Mucosa of descending colon (tissue), 3 donors: ENCODE measurements around the gene ZNF821. TPM values are rescaled to one million over a fixed set of nuclear protein-coding genes. Genes with fewer than 3 reads are reported as not detected.

Experiments
- ATAC-seq: fragments of 200-7000 bp; cut with Tn5 transposase; one replicate; pipeline ENCODE4 v1.9.1; 2020; ENCODE audit warnings: mild to moderate bottlenecking, moderate library complexity
- DNase-seq, 3 donors: peaks; one replicate each; pipeline ENCODE4 v3.0.0-alpha.2; 2020
- H3K36me3 ChIP-seq: fragments of 200-600 bp; one replicate; pipeline ENCODE4 v1.8.0; 2021; ENCODE audit warnings: low read depth, mild to moderate bottlenecking
- H3K4me1 ChIP-seq: fragments of 200-600 bp; one replicate; pipeline ENCODE4 v1.8.0; 2021; ENCODE audit warnings: low read depth, mild to moderate bottlenecking
- H3K4me3 ChIP-seq: fragments of 200-600 bp; one replicate; pipeline ENCODE4 v1.8.0; 2021; ENCODE audit warnings: mild to moderate bottlenecking
- H3K9me3 ChIP-seq: fragments of 200-600 bp; one replicate; pipeline ENCODE4 v1.8.0; 2021; ENCODE audit warnings: mild to moderate bottlenecking
- intact Hi-C, 2 donors: fragments of 100-400 bp; cut with DNase I in 1 of 2; cut with micrococcal nuclease in 1 of 2; formaldehyde crosslinking; loops; one replicate each; pipeline versions ENCODE4 v1.11.0 to v1.11.1; 2022; cut with DNase I, micrococcal nuclease
- total RNA-seq, 3 donors: library from RNA; stranded (reverse); fragmentation: NEBNext Ultra II Directional in 2 of 3; extraction: Animal tissue kit (Norgen Biotek cat#: 25700) in 2 of 3; gene quantifications; one replicate each; pipeline versions ENCODE4 v1.2.1 to v1.2.4, GENCODE V29; 2021 to 2023
- TF ChIP-seq, protein P1 (sequence below): fragments of 200-600 bp; IDR thresholded peaks from one replicate; pipeline ENCODE4 v1.8.0; 2022; ENCODE audit warnings: antibody characterized with exemption, mild to moderate bottlenecking
- donor health status: DM: no; HTN: no; CAD: no; lungs with moderate emphysema.
- donor health status: DM: no; HTN: no; CAD: no.
- donor health status: DM: no; HTN: yes; CAD: no.

ZNF821 gene
- total RNA-seq, 3 donors from 2014 or later, result 10.2 to 13.7 (median 12.7) TPM

DNA sequence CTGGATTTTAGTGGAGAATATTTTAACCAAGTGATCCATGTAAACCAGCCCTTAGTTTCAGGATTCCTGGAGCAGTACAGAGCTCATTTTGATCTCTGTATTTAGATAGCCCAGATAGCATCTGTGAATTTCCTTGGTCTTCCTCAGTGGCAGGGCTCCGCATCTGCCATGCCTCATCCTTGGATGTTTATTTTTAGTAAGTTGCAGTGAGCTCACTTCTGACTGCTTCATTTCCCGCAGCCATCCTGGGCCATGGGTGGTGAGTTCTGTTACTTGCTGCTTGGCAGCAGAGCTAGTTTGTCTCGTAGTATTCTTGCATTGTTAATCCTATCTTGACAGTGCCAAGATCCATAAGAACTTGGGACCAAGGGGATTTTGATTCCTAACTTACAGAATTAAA lies 45.1 kb upstream of the ZNF821 start:
- no peaks in the 10 kb centered on the region for H3K9me3 ChIP-seq
- TF ChIP-seq, protein P1, sequence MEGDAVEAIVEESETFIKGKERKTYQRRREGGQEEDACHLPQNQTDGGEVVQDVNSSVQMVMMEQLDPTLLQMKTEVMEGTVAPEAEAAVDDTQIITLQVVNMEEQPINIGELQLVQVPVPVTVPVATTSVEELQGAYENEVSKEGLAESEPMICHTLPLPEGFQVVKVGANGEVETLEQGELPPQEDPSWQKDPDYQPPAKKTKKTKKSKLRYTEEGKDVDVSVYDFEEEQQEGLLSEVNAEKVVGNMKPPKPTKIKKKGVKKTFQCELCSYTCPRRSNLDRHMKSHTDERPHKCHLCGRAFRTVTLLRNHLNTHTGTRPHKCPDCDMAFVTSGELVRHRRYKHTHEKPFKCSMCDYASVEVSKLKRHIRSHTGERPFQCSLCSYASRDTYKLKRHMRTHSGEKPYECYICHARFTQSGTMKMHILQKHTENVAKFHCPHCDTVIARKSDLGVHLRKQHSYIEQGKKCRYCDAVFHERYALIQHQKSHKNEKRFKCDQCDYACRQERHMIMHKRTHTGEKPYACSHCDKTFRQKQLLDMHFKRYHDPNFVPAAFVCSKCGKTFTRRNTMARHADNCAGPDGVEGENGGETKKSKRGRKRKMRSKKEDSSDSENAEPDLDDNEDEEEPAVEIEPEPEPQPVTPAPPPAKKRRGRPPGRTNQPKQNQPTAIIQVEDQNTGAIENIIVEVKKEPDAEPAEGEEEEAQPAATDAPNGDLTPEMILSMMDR, result no peak
- no peak for ATAC-seq
- no peak for DNase-seq
- H3K4me3 ChIP-seq, result no peak overlapping the region
- H3K4me1 ChIP-seq, result peaks cover 33% of the 10 kb centered on the region
- intact Hi-C loops, result no loop called here
- H3K36me3 ChIP-seq, result peaks cover 6% of the 10 kb centered on the region

DNA sequence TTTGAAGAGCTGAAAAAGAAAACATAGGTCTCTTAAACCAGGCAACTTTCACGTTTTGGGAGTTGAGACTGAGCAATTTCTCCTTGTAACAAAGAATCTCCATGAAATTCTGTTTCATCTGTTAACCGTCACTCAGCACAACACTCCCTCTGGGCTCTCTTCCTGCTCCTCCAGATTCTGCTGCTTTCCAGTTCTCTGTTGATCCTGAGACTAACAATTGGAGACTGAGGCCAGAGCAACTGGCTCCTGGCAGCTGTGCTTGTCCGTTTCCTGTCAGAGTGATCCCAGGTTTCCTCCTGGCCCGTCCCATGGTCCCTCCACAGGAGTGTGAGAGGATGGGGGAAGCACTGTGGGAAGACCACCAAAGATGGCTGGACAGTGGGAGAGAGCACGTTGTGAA lies 43.8 kb upstream of the ZNF821 start:
- Histone ChIP-seq H3K36me3 (peaks cover 10% of the 10 kb centered on the region), H3K9me3 (no peaks in the 10 kb centered on the region), H3K4me3 (no peak overlapping the region), H3K4me1 (peaks cover 33% of the 10 kb centered on the region)
- ATAC-seq, result peak; percentile 7
- TF ChIP-seq, protein P1, result no peak
- no peak for DNase-seq
- intact Hi-C loops, result no loop called here

DNA sequence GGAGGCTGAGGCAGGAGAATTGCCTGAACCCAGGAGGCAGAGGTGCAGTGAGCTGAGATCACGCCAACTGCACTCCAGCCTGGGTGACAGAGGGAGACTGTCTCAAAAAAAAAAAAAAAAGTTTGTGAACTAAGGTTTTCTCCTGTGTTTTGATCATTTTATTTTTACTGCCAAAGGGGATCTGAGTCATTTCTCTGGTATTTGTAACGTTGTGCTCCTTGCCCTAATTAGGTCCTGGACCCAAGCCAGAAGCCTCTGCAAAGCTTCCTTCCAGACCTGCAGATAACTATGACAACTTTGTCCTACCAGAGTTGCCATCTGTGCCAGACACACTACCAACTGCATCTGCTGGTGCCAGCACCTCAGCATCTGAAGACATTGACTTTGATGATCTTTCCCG lies 43.4 kb upstream of the ZNF821 start:
- peaks cover 33% of the 10 kb centered on the region for H3K4me1 ChIP-seq
- peaks cover 11% of the 10 kb centered on the region for H3K36me3 ChIP-seq

DNA sequence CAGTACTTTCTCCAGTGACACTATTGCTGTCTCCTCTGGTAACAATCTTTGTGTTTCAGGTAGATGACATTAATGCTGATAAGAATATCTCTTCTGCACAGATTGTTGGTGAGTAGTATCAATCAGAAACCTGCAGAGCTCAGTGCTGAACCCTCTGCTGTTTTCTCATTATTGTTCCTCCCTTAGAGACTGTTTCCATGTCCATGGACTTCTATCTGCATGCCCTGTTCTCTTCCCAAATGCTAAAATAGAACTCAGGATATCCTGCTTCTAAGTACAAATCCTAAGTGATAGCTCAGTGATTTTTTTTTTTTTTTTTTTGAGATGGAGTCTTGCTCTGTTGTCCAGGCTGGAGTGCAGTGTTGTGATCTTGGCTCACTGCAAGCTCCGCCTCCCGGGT lies 40.7 kb upstream of the ZNF821 start:
- Histone ChIP-seq H3K4me1 (peaks cover 15% of the 10 kb centered on the region), H3K4me3 (no peak overlapping the region), H3K36me3 (peaks cover 32% of the 10 kb centered on the region), H3K9me3 (no peaks in the 10 kb centered on the region)
- TF ChIP-seq, protein P1, result no peak
- no peak for ATAC-seq
- intact Hi-C loops, result no loop called here
- DNase-seq, result no peak

More for the DNA sequence above, 43.4 kb upstream of the ZNF821 start:
- peak in 1 of 3 donors; percentile 77 for DNase-seq
- intact Hi-C loops, result no loop called here
- H3K4me3 ChIP-seq, result no peak overlapping the region
- peak; percentile 81 for ATAC-seq
- TF ChIP-seq, protein P1, result no peak
- H3K9me3 ChIP-seq, result no peaks in the 10 kb centered on the region

DNA sequence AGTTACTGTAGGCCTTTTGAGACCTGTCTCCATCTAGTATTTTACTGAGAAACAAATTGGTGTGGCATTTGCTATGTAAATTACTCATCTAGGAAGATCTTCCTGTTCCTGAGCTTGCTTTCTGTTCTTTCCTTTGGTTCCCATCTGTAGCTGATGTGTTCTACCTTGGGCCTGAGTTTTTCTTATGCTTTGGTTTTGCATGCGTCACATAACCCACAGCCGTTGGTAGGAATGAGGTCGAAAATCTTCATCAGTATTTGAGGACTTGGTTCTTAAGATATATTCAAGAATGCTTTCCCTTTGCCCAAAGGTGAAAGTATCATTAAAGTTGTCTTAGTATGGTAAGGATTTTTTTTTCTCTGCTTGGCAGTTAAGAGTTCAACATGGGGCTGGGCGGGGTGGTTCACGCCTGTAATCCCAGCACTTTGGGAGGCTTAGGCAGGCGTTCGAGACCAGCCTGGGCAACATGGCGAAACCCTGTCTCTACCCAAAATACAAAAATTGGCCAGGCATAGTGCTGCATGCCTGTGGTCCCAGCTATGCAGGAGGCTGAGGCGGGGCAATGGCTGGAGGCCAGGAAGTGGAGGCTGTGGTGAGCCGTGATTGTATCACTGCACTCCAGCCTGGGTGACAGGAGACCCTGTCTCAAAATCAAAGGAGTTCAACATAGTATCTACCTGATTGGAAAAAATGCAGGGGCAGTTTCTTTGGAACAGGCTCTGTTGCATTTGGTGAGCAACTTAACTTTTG lies 40.1 kb upstream of the ZNF821 start:
- DNase-seq (no peak), ATAC-seq (no peak)
- H3K4me3 ChIP-seq, result no peak overlapping the region
- TF ChIP-seq, protein P1, result no peak
- peaks cover 15% of the 10 kb centered on the region for H3K4me1 ChIP-seq
- no peaks in the 10 kb centered on the region for H3K9me3 ChIP-seq
- H3K36me3 ChIP-seq, result peaks cover 36% of the 10 kb centered on the region
- intact Hi-C loops, result no loop called here
